ENCODE measurements around the gene CEP41. TPM values are rescaled to one million over a fixed set of nuclear protein-coding genes. Genes with fewer than 3 reads are reported as not detected.

CEP41 gene
- total RNA-seq, 1 experiment from 2014 or later = 7.1 TPM

DNA sequence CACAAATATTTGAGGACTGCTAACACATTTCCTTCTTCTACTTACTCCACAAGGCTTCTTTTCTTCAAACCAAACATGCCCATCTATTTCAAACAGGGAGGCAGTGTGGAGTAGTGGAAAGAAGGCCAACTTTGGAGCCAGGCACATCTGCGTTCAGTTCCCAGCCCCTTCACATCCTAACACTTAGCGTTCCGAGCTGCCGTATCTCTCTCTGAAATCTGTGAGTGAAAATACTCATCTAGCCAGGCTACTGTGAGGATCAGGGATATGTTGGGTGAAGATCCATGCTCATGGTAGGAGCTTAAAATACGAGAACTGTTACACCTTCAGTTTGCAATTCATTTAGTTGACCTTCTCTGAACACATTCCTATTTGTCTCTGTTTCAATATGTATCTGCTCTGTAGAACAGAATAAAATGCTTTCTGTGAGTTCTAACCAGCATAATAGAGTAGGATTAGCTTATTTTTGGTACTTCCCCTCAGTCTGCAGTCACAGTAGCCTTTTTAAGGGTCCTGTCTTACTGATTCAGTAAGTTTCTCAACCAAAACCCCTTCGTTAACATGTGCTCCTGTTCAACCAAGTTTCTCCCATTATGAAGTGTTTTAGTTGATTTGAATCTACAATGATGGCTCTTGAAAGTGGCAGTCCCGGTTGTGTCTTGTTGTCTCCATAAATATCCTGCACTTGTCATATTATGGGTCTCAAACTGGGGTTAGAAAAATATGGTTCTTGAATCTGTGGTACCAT, 47.8 kb upstream of the CEP41 start (continued):
- TF ChIP-seq, protein P1, sequence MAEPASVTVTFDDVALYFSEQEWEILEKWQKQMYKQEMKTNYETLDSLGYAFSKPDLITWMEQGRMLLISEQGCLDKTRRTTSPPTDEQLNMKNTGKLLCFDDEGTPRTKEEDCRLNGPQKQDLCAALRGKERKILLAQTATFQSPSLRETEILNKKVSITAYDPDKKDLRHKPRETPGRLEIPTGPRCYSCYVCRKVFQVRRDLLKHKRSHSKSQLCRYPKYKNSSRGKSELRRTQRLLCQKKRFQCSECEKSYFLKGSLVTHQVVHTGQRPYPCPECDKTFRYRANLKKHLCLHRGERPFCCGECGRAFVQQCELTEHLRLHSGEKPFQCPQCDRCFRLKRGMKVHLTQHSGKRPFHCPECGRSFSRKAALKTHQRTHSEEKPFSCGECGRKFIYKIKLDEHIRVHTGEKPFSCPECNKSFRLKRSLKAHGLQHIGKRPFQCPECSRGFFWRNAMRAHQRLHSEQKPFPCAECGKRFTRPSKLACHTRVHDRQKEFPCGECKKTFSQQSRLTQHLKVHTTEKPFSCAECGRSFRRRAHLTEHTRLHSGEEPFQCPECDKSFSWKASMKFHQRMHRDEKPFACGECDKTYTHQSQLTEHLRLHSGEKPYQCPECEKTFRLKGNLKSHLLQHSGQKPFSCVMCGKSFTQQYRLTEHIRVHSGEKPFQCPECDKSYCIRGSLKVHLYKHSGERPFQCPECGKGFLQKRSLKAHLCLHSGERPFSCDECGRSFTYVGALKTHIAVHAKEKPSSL (CRISPR knock-in tag; conservative IDR thresholded peaks at IDR 0.05) = no peak
- TF ChIP-seq TEAD1 (CRISPR knock-in tag; IDR thresholded peaks at IDR 0.05) (no peak), CREB1 (CRISPR knock-in tag; IDR thresholded peaks at IDR 0.05) (no peak), ZNF416 (CRISPR knock-in tag; IDR thresholded peaks at IDR 0.05) (no peak), GRHL2 (CRISPR knock-in tag; IDR thresholded peaks at IDR 0.05; ENCODE audit: insufficient replicate concordance, severe bottlenecking) (no peak), ZNF423 (CRISPR knock-in tag; IDR thresholded peaks at IDR 0.05) (no peak), ZNF671 (CRISPR knock-in tag; IDR thresholded peaks at IDR 0.05) (no peak)
- TF ChIP-seq, protein P2, sequence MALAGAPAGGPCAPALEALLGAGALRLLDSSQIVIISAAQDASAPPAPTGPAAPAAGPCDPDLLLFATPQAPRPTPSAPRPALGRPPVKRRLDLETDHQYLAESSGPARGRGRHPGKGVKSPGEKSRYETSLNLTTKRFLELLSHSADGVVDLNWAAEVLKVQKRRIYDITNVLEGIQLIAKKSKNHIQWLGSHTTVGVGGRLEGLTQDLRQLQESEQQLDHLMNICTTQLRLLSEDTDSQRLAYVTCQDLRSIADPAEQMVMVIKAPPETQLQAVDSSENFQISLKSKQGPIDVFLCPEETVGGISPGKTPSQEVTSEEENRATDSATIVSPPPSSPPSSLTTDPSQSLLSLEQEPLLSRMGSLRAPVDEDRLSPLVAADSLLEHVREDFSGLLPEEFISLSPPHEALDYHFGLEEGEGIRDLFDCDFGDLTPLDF (CRISPR knock-in tag; IDR thresholded peaks at IDR 0.05) = no peak
- TF ChIP-seq, protein P3, sequence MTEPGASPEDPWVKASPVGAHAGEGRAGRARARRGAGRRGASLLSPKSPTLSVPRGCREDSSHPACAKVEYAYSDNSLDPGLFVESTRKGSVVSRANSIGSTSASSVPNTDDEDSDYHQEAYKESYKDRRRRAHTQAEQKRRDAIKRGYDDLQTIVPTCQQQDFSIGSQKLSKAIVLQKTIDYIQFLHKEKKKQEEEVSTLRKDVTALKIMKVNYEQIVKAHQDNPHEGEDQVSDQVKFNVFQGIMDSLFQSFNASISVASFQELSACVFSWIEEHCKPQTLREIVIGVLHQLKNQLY (CRISPR knock-in tag; IDR thresholded peaks at IDR 0.05) = no peak

DNA sequence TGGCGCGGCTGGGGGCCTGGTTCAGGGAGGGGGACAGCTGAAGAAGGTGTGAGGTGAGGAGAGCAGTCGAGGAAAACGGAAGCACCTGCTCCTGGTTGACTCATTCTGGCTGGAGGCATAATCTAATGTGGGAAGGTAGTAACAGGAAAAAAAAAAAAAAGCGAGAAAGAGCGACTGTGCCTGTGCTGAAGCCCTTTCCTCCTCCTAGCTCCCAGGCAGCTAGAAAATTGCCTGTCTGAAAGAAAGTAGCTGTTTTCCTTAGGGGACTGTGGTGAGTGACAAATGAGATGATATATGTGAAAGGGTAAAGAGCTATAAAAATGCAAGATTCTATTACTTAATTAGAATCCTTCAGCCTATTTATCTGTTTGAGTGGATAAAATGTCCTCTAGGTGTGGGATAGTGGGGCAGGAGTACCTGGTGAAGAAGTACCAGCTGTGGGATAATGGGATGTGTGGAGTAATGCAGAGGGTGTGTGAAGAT, 46.2 kb upstream of the CEP41 start:
- TF ChIP-seq TP53 (CRISPR knock-in tag; IDR thresholded peaks at IDR 0.05) (no peak), RORB (CRISPR knock-in tag; IDR thresholded peaks at IDR 0.05) (no peak), NR1H2 (CRISPR knock-in tag; IDR thresholded peaks at IDR 0.05) (no peak), CREM (CRISPR knock-in tag; IDR thresholded peaks at IDR 0.05) (no peak), ATF1 (CRISPR knock-in tag; IDR thresholded peaks at IDR 0.05) (no peak)
- TF ChIP-seq, protein P4, sequence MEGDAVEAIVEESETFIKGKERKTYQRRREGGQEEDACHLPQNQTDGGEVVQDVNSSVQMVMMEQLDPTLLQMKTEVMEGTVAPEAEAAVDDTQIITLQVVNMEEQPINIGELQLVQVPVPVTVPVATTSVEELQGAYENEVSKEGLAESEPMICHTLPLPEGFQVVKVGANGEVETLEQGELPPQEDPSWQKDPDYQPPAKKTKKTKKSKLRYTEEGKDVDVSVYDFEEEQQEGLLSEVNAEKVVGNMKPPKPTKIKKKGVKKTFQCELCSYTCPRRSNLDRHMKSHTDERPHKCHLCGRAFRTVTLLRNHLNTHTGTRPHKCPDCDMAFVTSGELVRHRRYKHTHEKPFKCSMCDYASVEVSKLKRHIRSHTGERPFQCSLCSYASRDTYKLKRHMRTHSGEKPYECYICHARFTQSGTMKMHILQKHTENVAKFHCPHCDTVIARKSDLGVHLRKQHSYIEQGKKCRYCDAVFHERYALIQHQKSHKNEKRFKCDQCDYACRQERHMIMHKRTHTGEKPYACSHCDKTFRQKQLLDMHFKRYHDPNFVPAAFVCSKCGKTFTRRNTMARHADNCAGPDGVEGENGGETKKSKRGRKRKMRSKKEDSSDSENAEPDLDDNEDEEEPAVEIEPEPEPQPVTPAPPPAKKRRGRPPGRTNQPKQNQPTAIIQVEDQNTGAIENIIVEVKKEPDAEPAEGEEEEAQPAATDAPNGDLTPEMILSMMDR (IDR thresholded peaks at IDR 0.05) = no peak
- no peak for ATAC-seq
- H3K27me3 Mint-ChIP-seq (ENCODE audit: low read depth) = peaks cover 13% of the 10 kb centered on the region
- H3K36me3 Mint-ChIP-seq = no peaks in the 10 kb centered on the region
- ChIA-PET CTCF (interaction anchor here (0.8 to 1.2 kb wide), 4 partner anchors 11 to 214 kb away, joined by 3 to 4 read pairs (median 4); no protein-coding TSS in a partner anchor), POLR2A (interaction anchor here (0.7 kb wide), 1 partner anchor 106 kb away, joined by 4 read pairs; no protein-coding TSS in a partner anchor)
- no peak for DNase-seq (ENCODE audit: low spot score)
- H3K27ac Mint-ChIP-seq = no peak overlapping the region
- 0 out of 2 replicates have a peak, but pooled peaks cover 5% of the 10 kb centered on the region for H3K9me3 Mint-ChIP-seq
- peak overlapping the region; percentile 75 for H3K4me3 Mint-ChIP-seq
- H3K4me1 Mint-ChIP-seq = peaks cover 40% of the 10 kb centered on the region

DNA sequence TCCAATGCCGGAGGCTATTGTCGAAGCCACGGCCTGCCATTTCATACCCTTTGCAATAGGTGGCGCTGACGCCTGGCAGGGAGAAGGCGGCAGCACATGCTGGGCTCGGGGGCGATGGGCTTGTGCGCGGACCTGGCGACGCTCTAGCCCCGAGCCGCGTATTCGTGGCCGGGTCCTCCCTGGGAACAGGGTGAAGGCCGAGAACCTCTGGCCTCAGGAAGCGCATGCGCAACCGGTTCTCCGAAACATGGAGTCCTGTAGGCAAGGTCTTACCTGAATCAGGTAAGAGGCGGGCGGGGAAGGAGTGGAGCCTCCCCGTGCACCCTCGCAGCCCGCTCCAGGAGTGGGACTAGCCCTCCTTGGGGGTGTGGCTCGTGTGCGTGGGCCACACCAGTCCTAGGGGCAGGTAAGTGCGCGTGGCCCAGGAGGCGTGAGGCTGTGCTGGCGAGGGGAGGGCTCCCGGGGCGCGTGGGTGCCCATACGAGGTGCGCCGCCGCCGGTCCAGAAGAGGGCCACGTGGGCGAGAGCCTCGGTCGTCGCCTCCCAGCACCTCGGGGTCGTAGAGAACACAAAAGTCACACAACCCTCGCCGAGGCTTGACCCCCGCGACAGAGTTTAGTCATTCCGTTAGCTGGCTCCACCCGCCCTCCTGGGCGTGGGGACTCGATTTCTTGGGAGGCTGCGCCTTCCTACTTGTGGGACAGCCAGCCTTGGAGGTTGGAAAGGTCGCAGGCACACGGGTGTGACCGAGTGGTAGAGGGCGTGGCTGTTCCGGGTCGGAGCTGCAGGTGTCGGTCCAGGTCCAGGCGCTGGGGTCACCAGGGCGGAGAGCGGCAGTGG, 45.5 kb upstream of the CEP41 start:
- ChIA-PET CTCF (interaction anchor here (0.8 to 1.0 kb wide), 3 partner anchors 12 to 149 kb away, joined by 3 to 4 read pairs (median 4); no protein-coding TSS in a partner anchor), POLR2A (interaction anchor here (0.7 kb wide), 1 partner anchor 105 kb away, joined by 4 read pairs; no protein-coding TSS in a partner anchor)
- Mint-ChIP-seq H3K27ac (no peak overlapping the region), H3K27me3 (ENCODE audit: low read depth) (peaks cover 13% of the 10 kb centered on the region), H3K4me1 (peaks cover 40% of the 10 kb centered on the region), H3K9me3 (0 out of 2 replicates have a peak, but pooled peaks cover 5% of the 10 kb centered on the region), H3K36me3 (no peaks in the 10 kb centered on the region), H3K4me3 (peak overlapping the region; percentile 75)
- ATAC-seq (peak; percentile 86), DNase-seq (ENCODE audit: low spot score) (peak; percentile 88)
- TF ChIP-seq GRHL2 (CRISPR knock-in tag; IDR thresholded peaks at IDR 0.05; ENCODE audit: insufficient replicate concordance, severe bottlenecking) = no peak
- no peak for TF ChIP-seq GTF2I (CRISPR knock-in tag; conservative IDR thresholded peaks at IDR 0.05)
- peak; percentile 89; the same call in 1 of the 2 replicates for TF ChIP-seq TEAD1 (CRISPR knock-in tag; IDR thresholded peaks at IDR 0.05)
- TF ChIP-seq, protein P5, sequence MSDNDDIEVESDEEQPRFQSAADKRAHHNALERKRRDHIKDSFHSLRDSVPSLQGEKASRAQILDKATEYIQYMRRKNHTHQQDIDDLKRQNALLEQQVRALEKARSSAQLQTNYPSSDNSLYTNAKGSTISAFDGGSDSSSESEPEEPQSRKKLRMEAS (CRISPR knock-in tag; IDR thresholded peaks at IDR 0.05) = peak; percentile 98
- TF ChIP-seq TCF7 (CRISPR knock-in tag; IDR thresholded peaks at IDR 0.05; ENCODE audit: low read depth) = no peak; the same call in 1 of the 2 replicates
- TF ChIP-seq, protein P6, sequence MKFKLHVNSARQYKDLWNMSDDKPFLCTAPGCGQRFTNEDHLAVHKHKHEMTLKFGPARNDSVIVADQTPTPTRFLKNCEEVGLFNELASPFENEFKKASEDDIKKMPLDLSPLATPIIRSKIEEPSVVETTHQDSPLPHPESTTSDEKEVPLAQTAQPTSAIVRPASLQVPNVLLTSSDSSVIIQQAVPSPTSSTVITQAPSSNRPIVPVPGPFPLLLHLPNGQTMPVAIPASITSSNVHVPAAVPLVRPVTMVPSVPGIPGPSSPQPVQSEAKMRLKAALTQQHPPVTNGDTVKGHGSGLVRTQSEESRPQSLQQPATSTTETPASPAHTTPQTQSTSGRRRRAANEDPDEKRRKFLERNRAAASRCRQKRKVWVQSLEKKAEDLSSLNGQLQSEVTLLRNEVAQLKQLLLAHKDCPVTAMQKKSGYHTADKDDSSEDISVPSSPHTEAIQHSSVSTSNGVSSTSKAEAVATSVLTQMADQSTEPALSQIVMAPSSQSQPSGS (CRISPR knock-in tag; IDR thresholded peaks at IDR 0.05; ENCODE audit: borderline replicate concordance, low read depth) = 0 out of 2 replicates have a peak, but pooled peaks have one; percentile 20
- peak; percentile 50 for TF ChIP-seq GABPB1 (CRISPR knock-in tag; IDR thresholded peaks at IDR 0.05)
- TF ChIP-seq ZNF232 (CRISPR knock-in tag; IDR thresholded peaks at IDR 0.05) = peak; percentile 90; the same call in 1 of the 2 replicates
- 0 out of 2 replicates have a peak, but pooled peaks have one; percentile 32 for TF ChIP-seq TP53 (CRISPR knock-in tag; IDR thresholded peaks at IDR 0.05)
- peak; percentile 72; the same call in 1 of the 2 replicates for TF ChIP-seq IRF2 (CRISPR knock-in tag; IDR thresholded peaks at IDR 0.05; ENCODE audit: borderline replicate concordance, low read depth)
- TF ChIP-seq SMAD3 (CRISPR knock-in tag; IDR thresholded peaks at IDR 0.05; ENCODE audit: borderline replicate concordance) = peak; percentile 53; the same call in 1 of the 2 replicates
